GM12891 (cell line): ENCODE data around the gene DCAF15.

ENCODE experiments used
- DNase-seq: peaks from one replicate; pipeline ENCODE4 v3.0.0; 2011; ENCODE audit warnings: low spot score; ENCODE audit not compliant: insufficient read length
- FAIRE-seq: peaks from 2 replicates; lab custom pipeline; 2011; peaks lifted over from hg19 to GRCh38; lab: Jason Lieb, UNC
- PAX5 ChIP-seq: IDR thresholded peaks from 2 replicates; pipeline ENCODE4 v1.6.1; 2011; ENCODE audit warnings: low read length, moderate library complexity, mild to moderate bottlenecking; ENCODE audit not compliant: insufficient read depth, severe bottlenecking
- POLR2A ChIP-seq: IDR thresholded peaks from 2 replicates; pipeline ENCODE4 v1.6.1; 2011; ENCODE audit warnings: low read depth, low read length, control low read depth
- POLR2AphosphoS5 ChIP-seq: IDR thresholded peaks from 2 replicates; pipeline ENCODE4 v1.6.1; 2011; ENCODE audit warnings: low read depth, low read length, control low read depth
- POU2F2 ChIP-seq: IDR thresholded peaks from 2 replicates; pipeline ENCODE4 v1.6.1; 2011; ENCODE audit warnings: low read depth, mild to moderate bottlenecking, control low read depth, low read length, moderate library complexity
- SPI1 ChIP-seq: IDR thresholded peaks from 2 replicates; pipeline ENCODE4 v1.6.1; 2011; ENCODE audit warnings: low read depth, low read length, control low read depth
- TAF1 ChIP-seq: IDR thresholded peaks from 2 replicates; pipeline ENCODE4 v1.6.1; 2011; ENCODE audit warnings: low read depth, low read length, control low read depth

Gene DCAF15

DNA sequence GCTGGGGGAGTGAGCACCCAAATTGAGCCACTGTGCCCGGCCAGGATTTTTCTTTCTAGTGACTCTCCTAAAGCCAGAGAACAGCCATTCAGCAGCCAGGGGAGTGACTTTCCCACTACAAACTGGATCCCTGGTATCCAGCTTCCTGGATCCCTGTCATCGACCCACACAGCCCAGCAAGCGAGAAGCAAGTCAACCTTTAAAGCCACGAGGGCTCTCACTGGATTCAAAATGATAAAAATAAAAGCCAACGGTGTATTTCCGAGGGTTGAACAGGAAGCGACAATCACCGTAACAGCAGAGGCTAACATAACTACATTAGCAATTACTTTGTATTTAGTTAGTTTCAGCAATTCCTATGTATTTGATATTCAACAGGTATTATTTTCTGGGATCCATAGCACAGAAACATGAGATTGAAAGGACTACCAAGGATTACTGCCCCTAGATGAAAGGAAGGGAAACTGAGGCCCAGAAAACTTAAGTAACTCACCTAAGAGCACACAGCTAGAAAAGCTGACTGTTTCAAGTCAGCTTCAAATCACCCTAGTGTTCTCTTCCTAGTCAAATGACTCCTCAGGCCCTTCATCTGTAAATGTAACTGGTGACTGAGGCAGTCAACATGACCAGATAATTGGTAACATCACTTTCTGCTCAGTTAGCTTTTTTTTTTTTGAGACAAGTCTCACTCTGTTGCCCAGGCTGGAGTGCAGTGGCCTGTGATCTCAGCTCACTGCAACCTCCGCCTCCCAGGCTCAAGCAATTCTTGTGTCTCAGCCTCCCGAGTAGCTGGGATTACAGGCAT, 51.1 kb downstream of the DCAF15 start:
- FAIRE-seq = peak; percentile 58
- DNase-seq = no peak
- TF ChIP-seq POLR2A = no peak
- TF ChIP-seq SPI1 = no peak
- TF ChIP-seq TAF1 = no peak
- no peak for TF ChIP-seq POLR2AphosphoS5
- no peak for TF ChIP-seq PAX5
- TF ChIP-seq POU2F2 = no peak

DNA sequence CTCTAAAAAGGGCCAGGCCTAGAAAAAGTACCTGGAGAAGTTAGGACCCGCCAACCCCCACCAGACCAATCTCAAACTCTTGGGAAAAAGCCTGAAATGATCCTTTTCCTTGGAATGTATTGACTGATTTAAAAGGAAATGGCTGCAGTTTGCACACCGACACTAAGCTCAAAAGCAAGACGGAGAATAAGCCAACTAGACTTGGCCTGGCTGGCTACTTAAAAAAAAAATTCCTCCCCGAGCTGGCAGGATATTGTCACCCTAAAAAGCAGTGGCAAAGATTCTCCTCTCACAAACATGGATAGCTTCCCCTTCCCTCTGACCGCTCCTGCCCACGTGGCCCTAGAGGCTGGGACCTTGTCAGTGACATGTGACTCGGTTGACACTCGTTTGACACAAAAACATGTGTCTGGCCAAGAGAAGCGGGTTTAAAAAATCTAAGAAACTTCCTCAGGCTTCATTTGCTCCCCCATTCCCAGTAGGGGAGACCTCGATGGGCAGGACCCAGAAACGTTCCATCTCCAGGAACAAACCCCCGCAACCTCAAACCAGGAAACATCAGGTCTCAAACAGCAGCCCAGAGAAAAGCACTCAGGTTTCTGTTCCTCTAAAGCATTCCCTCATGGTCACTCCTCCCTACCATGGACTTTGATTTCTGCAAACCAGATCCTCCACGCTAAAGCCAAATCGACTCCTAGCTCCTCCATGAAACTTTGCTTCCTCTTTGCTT, 52.5 kb downstream of the DCAF15 start:
- peak; percentile 35 for FAIRE-seq
- peak; percentile 94 for TF ChIP-seq SPI1
- TF ChIP-seq TAF1 = 0 out of 2 replicates have a peak, but pooled peaks have one; percentile 17
- TF ChIP-seq POLR2A = no peak
- DNase-seq = no peak

DNA sequence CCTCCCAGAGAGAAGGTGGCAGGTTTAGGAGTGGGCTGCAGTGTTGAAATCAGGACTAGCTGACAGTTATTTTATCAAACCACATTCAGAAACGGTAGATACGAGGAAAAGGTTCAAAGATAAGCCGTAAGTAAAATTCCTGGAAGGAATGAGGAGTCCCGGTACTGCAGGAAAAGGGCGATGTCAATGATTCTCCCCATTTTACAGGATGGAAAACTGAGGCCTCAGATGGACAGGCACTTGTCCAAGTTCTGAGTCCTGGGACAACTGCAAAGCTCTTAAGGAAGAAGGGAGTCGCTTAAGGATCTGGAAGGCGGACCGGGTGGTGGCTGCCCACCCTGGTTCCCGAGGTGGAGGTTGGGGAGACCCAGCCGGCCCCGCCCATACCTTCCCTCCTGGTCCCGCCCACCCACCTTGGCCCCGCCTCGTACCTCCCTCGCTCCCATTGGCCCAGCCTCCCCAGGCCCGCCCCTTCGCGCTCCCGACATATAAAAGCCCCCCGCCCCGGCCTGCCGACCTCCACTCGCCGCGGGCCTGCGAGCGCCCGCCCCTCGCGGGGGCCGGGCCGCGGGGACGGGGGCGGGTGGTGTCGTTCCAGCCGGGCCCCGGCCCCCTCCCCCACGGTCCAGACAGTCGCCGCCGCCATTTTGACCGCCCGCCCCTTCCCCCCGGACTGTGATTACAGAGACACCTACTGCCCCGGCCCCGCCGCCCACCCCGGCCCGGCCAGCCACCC, 53.2 kb downstream of the DCAF15 start:
- FAIRE-seq (peak; percentile 47), DNase-seq (peak; percentile 58)
- TF ChIP-seq POLR2A = peak; percentile 42; the same call in 1 of the 2 replicates
- TF ChIP-seq TAF1 = no peak

DNA sequence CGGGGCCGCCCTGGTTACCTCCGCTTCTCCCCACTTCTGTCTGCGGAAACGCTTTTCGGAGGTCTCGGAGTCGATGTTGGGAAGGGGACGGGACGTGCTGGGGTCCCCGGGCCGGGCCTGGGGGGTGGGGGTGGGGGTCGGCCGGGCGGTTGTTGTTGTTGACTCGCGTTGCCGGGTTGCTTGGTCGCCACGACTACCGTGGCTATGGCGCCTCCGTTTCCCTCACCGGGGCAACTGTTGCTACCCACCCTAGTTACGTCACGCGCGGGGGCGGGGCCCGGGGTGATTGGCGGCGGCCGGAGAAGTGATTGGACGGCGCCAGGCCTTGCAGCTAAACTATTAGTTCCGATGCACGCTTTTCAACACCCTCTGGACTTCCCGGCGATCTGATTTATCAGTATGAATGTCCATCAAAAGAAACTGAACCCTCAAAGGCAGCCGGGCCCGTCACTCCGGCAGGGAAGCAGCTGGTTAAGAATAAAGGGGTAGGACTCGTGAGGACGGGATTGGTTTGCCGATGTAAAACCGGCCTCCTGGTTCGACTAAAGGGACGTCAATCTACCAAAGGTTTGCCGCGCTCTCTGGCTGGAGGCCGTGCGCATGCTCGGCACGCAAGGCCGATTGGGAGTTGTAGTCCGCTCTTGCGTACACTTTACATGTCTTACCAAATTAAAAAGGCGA, 53.9 kb downstream of the DCAF15 start, which contains the start of gene RFX1:
Gene RFX1, minus strand, starts transcription at position 236 of the 681 bp plus-strand sequence. CDS start 12,477 bp downstream, outside the sequence.
- TF ChIP-seq POU2F2 (peak; percentile 48; the same call in 1 of the 2 replicates), SPI1 (no peak)
- DNase-seq (peak; percentile 73), FAIRE-seq (peak; percentile 98)

DNA sequence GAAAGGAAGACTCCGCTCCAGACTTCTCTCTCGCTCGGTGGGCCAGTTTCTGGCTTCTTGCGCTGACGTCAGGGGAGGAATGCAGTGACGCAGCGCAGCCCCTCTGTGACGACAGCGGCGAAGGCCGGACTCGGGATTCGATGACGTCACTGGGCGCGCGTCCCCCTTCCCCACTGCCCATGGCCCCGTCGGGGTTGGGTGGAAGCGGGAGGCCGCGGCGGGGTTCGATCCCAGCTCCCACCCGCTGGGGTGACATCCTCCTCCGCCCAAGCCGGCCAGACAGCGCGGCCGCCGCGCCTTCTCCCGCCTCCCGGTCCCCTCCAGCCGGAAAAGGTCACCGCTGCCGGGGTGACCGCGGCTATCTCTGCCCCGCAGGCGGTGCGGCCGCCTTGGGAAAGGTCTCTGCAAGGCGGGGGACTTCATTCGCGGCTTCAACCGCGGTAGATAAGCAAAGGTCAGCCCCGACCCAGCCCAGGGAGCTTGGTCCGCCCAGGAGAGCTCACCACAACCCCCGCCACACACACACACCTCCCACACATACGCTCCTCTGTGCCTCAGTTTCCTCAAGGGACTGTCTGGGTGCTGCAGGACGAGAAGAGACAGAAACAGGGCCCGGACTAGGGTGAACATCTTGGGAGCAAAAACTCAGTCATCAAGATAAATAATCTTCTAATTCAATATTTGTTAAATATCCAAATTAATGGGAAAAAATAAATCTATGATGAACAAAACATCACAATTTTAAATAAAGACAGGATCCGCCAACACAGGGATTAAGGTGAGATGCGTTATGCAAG, 54.7 kb downstream of the DCAF15 start:
- no peak for DNase-seq
- no peak for FAIRE-seq

More for the DNA sequence above, 54.7 kb downstream of the DCAF15 start:
- TF ChIP-seq TAF1 (peak; percentile 37; the same call in 1 of the 2 replicates), POLR2A (no peak), POU2F2 (no peak)
